HG02970 (cell line): ENCODE measurements around the gene CFAP77.

Experiments
- ATAC-seq: cut with Tn5 transposase; IDR thresholded peaks from one replicate; pipeline ENCODE4 v1.9.1; 2021; ENCODE audit warnings: mild to moderate bottlenecking, moderate library complexity, moderate number of reproducible peaks; ENCODE audit not compliant: unreplicated experiment, low FRiP score

CFAP77 gene

DNA sequence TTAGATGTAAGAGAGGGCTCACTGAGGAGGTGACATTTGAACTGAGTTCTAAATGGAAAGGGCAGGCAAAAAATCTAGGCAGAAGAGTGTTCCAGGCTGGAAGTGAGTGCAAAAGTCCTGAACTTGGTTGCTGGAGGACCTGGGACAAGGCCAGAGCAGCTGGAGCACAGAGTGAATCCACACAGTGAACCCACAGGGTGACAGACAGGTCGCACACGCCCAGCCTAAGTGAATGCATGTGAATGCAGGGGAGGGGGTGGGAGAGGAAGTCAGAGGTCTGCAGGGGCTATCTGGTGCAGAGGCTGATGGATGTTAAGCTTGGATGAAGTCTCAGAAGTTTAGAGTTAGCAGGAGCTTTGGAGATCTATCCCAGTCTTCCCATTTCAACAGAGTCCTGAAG lies 2.8 kb upstream of the CFAP77 start:
- no peak for ATAC-seq

- ATAC-seq, result no peak
These were observed 1.5 kb upstream of the CFAP77 start for GRCh38 chr9:132408521-132408920.

- no peak for ATAC-seq
These were observed 631 bp downstream of the CFAP77 start for GRCh38 chr9:132410642-132411041.

- no peak for ATAC-seq
These were observed 1.1 kb downstream of the CFAP77 start for GRCh38 chr9:132411091-132411508.

GRCh38 chr9:132412089-132412488 lies 2.1 kb downstream of the CFAP77 start:
- ATAC-seq, result no peak

DNA sequence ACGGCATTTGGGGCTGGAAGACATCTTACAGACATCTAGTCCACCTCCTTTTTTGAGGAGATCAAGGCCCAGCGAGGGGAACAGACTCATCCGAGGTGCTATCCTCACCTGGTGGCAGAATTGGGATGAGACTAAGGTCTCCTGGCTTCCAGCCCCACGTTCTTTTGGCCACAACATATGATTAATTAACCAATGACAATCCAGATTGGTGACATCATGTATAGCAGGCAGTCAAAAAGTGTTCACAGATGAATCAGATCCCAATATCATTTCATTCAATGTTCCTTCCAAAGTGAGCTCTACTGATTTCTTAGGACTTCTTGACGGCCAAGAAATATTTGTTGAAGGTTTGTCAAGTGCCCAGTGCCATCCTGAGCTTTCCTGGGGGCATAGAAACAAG lies 3.9 kb downstream of the CFAP77 start:
- ATAC-seq, result no peak

DNA sequence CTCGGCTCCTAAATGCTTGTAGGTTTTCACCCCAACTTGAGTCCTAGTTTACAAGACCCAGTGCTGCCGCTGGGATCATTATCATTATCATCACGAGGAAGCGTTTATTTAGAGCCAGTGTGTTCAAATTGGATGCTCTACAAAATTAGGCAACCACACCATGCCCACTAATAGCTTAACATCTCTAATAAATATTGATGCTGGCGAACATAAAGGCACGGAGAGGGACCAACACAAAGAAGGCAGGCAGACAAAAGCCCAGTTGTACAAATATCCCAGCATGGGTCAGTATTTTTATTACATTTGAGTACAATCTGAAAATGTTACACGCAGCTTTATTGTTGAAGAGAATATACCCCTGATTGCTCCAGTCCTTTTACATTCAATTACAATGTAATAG lies 4.7 kb downstream of the CFAP77 start:
- no peak for ATAC-seq

DNA sequence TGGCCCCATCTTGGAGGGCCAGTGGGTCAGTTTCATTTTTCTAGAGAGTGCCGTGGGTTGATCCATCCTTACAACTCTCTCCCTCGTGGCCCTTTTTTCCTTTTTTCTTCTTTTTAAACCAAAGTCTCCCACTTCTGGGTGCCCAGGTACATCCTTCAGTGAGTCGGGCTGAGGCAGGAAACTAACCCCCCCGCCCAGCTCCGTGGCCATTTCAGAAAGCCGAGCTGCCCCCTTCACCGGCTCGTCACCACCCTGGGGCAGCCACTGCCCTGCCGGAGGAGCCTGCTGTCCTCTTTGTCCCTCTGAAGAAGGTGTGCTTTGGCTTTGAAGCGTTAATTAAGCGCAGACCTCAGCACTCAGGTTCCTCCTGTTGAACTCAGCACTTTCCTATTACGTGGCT lies 5.2 kb downstream of the CFAP77 start:
- ATAC-seq, result no peak

- no peak for ATAC-seq
These were observed 8.8 kb downstream of the CFAP77 start for GRCh38 chr9:132418726-132419363.

DNA sequence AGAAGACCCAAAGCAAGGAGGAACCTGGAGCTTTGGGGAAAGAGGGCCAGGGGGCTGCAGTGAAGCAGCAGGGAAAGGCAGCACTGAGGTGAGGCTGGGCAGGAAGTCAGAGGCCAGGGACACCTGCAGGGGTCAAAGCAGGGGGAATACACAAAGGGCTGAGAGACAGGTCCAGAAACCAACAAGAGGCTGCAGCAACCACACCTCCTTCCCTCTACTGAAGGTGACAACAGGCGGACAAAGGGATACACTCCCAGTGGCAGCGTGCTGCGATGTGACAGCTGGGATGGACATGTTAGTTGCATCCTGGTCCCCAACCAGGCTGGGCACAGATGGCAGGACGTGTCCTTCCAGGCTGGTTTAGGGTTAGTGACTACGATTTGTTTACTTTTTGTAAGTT lies 12.6 kb downstream of the CFAP77 start:
- no peak for ATAC-seq

GRCh38 chr9:132423503-132423902 lies 13.5 kb downstream of the CFAP77 start:
- no peak for ATAC-seq

DNA sequence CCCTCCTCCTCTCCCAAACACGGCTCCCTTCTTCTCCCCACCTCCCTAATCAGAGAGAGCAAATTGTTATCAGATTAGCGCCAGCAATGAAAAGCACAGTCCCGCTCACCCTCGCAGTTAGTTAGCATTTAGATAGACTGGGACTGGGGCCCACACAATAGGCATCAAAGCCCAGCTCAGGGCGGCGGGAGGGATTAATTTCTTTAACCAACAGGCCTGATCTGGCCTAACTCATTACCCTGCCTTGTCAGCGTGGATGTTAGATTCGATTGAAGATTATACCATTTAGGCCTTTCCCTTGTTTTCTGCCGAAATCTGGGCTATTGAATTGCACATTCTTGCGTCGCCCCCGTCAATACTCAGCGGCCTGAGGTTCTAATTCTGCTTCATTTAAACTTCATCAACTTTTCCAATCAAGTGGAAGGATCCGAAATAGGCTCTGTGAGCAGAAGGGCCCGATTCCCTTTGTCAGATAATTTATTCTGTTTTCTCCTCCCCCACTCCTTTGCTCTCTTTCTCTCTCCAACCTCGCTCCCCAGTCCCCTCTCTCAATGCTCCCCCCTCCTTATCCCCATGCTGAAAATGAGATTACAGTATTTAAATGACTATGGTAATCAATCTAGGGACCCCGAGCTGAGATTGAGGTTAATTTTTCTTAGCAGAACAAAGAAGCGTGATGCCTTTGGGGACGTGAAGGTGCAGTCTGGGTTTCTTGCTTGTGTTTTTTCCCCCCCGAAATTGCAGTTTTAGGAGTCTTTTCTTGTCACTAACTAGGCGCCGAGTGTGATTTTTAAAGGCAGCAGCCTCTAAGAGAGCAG lies 15.1 kb downstream of the CFAP77 start:
- no peak for ATAC-seq

GRCh38 chr9:132425675-132426062 lies 15.7 kb downstream of the CFAP77 start:
- ATAC-seq, result no peak

DNA sequence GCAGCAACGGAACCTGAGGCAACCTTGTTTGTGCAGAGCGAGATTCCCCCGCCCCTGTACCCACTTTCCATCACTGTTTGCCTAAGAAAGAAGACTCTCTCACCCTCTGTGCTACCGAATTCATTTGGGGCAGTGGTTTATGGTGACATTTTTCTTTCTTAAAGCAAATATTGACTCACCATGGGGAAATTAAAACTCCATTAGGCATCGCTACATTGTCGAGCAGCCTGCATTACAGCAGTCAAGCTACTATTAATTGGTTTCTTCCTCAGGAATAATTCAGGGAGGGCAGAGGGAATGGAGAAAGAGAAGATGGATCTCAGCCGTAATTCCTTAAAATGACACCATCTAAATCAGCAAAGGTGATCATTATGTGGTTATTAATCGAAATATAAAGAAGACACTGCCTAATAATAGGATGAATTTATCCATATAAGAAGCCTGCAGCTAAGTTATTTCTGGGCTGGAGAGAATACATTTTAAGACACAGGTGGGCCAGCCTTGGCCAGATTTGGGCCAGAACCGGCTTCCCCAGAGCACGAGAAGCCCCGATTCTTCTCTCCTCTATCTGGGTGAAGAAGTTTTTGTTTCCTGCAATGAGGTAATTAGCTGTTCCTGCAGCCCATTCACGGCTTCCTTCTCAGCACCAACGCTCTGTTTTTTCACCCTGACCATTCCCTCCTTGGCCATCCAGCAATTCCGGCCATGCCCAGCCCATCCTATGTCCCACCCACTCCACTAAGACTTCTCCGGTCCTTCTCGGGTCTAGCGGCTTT lies 16.8 kb downstream of the CFAP77 start:
- ATAC-seq, result no peak

GRCh38 chr9:132430998-132431397 lies 21.0 kb downstream of the CFAP77 start:
- no peak for ATAC-seq

DNA sequence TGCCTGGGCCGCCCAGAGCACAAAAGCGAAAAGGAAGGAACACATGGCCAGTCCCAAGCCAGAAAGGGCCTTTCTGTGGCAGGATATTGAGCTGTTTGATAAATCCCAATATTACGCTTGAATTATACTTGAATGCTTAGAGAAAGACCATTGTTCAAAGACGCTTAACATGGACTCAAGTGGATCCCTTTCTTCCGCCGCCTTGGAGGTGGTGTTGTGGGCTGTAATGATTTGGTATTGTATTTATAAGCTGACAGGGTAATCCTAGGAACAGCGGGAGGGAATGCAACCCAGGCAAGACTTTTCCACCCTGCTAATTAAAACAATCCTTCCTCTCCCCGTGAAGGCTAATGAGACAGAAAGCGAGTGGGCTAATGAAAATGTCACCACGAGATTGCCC lies 24.9 kb downstream of the CFAP77 start:
- ATAC-seq, result no peak

DNA sequence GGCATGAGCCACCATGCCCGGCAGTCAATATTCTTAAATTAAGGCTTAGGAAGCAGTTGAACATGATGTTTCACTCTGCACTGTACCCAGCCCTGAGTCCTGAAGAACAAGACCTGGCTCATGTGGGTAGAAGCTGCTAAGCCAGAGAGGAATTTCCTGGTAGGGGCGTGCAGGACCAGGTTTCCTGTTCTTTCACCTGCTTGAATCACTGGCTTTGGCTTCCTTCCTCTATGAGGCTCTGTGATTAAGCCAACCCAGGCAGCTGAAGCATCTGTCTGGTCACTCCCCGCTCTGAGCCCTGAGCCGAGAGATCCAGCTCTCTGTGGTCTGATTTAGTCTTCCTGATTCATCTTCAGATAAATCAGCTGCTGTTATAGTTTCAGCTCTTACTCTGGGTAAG lies 29.1 kb downstream of the CFAP77 start:
- no peak for ATAC-seq

GRCh38 chr9:132440735-132441134 lies 30.7 kb downstream of the CFAP77 start:
- ATAC-seq, result no peak

DNA sequence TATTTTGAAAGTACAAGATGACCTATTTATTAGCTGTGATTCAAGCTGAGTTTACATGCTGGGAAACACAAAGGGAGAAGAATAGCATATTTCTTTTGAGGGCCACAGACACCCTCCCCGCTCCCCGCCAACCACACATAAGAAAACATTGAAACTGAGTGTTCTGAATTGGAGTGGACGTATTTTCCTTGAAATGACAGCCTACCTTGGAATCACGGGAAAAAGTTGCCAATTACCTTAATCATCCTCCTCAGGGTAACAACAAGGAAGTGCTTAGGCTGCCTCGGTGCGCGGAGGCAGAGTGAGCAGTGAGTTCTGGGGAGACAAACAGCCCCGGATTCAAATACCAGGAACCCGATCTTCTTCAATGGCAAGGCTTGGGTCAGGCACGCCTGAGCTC lies 31.4 kb downstream of the CFAP77 start:
- no peak for ATAC-seq

DNA sequence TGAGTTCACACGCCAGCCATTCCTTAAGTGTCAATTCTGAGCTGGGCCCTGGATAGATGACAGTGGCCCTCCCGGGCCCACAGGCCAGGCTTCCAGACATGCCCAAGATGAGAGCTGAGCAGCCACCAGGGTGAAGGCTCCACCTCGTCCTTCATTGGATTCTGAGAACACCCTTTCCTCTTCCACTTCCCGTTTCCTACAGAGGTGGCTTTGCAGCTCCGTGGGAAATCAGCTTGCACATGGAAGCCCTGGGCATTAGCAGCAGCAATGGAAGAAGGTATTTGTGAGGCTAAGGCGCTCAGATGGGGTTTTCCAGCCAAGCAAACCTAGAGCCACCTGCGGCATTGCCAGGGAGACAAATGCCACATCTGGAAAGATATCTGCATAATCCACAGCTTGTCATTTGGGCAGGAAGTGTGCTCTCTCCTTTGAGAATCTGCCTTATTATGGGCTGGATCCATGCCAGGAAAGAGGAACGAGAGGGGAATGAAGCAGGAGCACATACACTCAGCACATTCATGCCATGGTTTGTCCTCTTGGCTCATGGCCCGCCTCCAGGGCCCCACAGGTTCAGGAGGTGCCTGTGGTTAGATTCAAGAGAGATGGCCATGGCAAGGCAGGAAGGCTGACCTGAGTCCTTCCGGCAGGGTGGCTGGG lies 34.1 kb downstream of the CFAP77 start:
- no peak for ATAC-seq

DNA sequence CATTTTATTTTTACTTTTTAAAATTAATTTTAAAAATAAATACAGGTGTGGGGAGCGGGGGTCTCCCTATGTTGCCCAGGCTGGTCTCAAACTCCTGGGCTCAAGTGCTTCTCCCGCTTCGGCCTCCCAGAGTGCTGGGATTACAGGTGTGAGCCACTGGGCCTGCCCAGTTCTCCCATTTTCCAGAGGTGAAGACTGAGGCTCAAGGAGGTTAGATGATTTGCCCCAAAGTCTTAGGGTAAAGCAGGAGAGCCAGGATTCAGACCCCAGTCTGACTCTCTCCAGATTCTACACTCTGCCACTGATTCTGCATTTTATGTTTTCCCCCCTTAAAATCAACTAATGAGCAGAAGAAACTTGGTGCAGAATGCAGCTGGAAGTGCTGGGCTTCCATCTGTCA lies 36.9 kb downstream of the CFAP77 start:
- ATAC-seq, result no peak
